Keratinocyte (primary cell): ENCODE measurements around the gene PRELP. TPM values are rescaled to one million over a fixed set of nuclear protein-coding genes. Genes with fewer than 3 reads are reported as not detected.
A peak's percentile ranks its signal among the peaks of the same experiment; 100 is the strongest.

Experiments used
- DNase-seq: peaks from one replicate; pipeline ENCODE4 v3.0.0-alpha.2; 2011; ENCODE audit warnings: low read depth, missing footprints, low spot score
- FAIRE-seq: peaks from 2 replicates; lab custom pipeline; 2011; peaks lifted over from hg19 to GRCh38; lab: Jason Lieb, UNC
- H2AFZ ChIP-seq: 2 replicates; pipeline ENCODE4 v1.6.0; 2012; ENCODE audit warnings: low read length, control low read depth, inconsistent platforms; ENCODE audit not compliant: control insufficient read depth
- H3K27ac ChIP-seq: 2 replicates; pipeline ENCODE4 v1.5.1; 2011; ENCODE audit warnings: low read length; ENCODE audit not compliant: control insufficient read depth, insufficient read depth
- H3K27me3 ChIP-seq: 3 replicates; pipeline ENCODE4 v1.6.0; 2011; ENCODE audit warnings: low read length; ENCODE audit not compliant: control insufficient read depth, insufficient read depth; ENCODE audit errors: extremely low read depth
- H3K36me3 ChIP-seq, 2 experiments: 2 replicates in 1 of 2; 3 replicates in 1 of 2; pipeline ENCODE4 v1.5.1; 2011; ENCODE audit warnings: low read length in 2 of 2, mild to moderate bottlenecking in 1 of 2; ENCODE audit not compliant: control insufficient read depth in 2 of 2, insufficient read depth in 2 of 2; ENCODE audit errors: extremely low read depth in 1 of 2
- H3K4me1 ChIP-seq: 3 replicates; pipeline ENCODE4 v1.5.1; 2011; ENCODE audit warnings: low read length; ENCODE audit not compliant: control insufficient read depth, insufficient read depth; ENCODE audit errors: extremely low read depth
- H3K4me2 ChIP-seq: 3 replicates; pipeline ENCODE4 v1.6.0; 2011; ENCODE audit warnings: low read depth, low read length; ENCODE audit not compliant: control insufficient read depth, insufficient read depth; ENCODE audit errors: extremely low read depth
- H3K4me3 ChIP-seq, 3 experiments: fragments of 200-600 bp in 1 of 3; sonication (generic) in 1 of 3; 2 replicates in 2 of 3; 3 replicates in 1 of 3; pipeline ENCODE4 v1.5.1; 2011 to 2016; ENCODE audit warnings: low read length in 3 of 3, mild to moderate bottlenecking in 3 of 3, control low read depth in 2 of 3, inconsistent platforms in 1 of 3, low read depth in 1 of 3, mixed read lengths in 1 of 3, mixed run types in 1 of 3, moderate library complexity in 1 of 3; ENCODE audit not compliant: control insufficient read depth in 2 of 3, insufficient read depth in 2 of 3; ENCODE audit errors: extremely low read depth in 1 of 3
- H3K79me2 ChIP-seq: 2 replicates; pipeline ENCODE4 v1.6.0; 2012; ENCODE audit warnings: low read length; ENCODE audit not compliant: control insufficient read depth, insufficient read depth
- H3K9ac ChIP-seq: 3 replicates; pipeline ENCODE4 v1.6.0; 2011; ENCODE audit warnings: low read length; ENCODE audit not compliant: control insufficient read depth, insufficient read depth; ENCODE audit errors: extremely low read depth
- H3K9me1 ChIP-seq: 3 replicates; pipeline ENCODE4 v1.6.0; 2011; ENCODE audit warnings: low read length; ENCODE audit not compliant: control insufficient read depth, insufficient read depth; ENCODE audit errors: extremely low read depth
- H3K9me3 ChIP-seq: 2 replicates; pipeline ENCODE4 v1.5.1; 2012; ENCODE audit warnings: low read depth, low read length; ENCODE audit not compliant: control insufficient read depth
- H4K20me1 ChIP-seq: 3 replicates; pipeline ENCODE4 v1.6.0; 2011; ENCODE audit warnings: low read length; ENCODE audit not compliant: control insufficient read depth, insufficient read depth; ENCODE audit errors: extremely low read depth
- EZH2 ChIP-seq: IDR thresholded peaks from one replicate; pipeline ENCODE4 v1.6.1; 2012; ENCODE audit warnings: inconsistent platforms, mild to moderate bottlenecking, low read length, moderate library complexity
- dilution Hi-C: fragments of 300-500 bp; cut with MboI; formaldehyde crosslinking; loops from one replicate; pipeline ENCODE4 v1.7.0; 2020; ENCODE audit warnings: low sequenced_read_pairs; ENCODE audit not compliant: extremely low pct_ligation_motif_present
- polyA plus RNA-seq, 5 experiments: library from polyadenylated mRNA; depleted of rRNA in 3 of 5; stranded (reverse) in 3 of 5; stranded (forward) in 1 of 5; unstranded in 1 of 5; fragments of >200 nt; gene quantifications; 1 replicate in 1 of 5; 2 replicates in 3 of 5; 3 replicates in 1 of 5; pipeline versions ENCODE4 v1.2.1 to v1.2.3, GENCODE V29; 2011 to 2012; ENCODE audit warnings: missing spikeins in 2 of 5, low read depth in 1 of 5, low replicate concordance in 1 of 5
- TF ChIP-seq, protein P1 (sequence below), 3 experiments: IDR thresholded peaks in 1 of 3; conservative IDR thresholded peaks in 1 of 3; optimal IDR thresholded peaks in 1 of 3; 2 replicates in 2 of 3; 3 replicates in 1 of 3; pipeline versions ENCODE3 to v1.5.1; 2011; ENCODE audit warnings: low read length in 3 of 3, mild to moderate bottlenecking in 3 of 3, moderate library complexity in 2 of 3, control low read depth in 1 of 3, inconsistent platforms in 1 of 3; ENCODE audit not compliant: insufficient read depth in 2 of 3; ENCODE audit errors: extremely low read depth in 1 of 3

Gene PRELP
- polyA plus RNA-seq, 1 donor (not counting 4 experiments of a cell fraction or from before 2014, with no cell fraction given) = 0.01 TPM

DNA sequence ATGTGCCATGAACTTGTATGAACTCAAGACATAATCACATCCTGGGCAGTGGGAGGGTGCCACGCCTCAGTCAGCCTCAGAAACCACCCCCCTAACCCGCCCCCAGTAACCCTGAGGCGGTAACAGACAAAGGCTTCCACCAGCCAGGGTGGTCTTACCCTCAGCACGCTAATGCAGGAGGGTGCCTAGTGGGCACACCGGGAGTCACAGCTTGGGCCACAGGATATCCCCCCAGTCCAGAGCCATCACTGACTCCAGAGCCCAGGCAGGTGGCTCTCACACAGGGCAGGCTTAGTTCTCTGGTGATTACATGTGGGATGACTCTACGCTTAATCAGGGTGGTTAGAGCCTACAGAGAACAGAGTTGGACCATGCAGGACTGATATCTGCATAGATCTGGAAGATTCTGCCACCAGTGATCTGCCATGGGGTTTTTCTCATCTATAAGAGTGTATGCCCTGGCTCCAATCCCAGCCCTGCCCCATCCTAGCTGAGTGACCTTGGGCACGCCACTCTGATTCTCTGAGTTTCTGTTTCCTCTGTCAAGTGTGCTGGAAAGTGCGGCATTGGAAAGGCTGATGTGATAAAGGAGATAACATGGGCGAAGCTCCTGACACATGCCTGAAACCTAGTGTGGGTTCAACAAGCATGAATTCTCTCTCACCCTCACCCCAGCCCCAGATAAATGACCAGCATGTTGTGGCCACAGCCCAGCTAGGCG, 45.6 kb downstream of the PRELP start:
- FAIRE-seq (peak; percentile 69), DNase-seq (no peak)
- Histone ChIP-seq H2AFZ (no peak overlapping the region), H3K27ac (no peak overlapping the region), H3K4me3 (no peak overlapping the region), H4K20me1 (no peaks in the 10 kb centered on the region), H3K9me1 (no peaks in the 10 kb centered on the region), H3K9ac (no peak overlapping the region), H3K4me2 (no peak overlapping the region), H3K36me3 (no peaks in the 10 kb centered on the region), H3K79me2 (no peaks in the 10 kb centered on the region), H3K27me3 (no peaks in the 10 kb centered on the region), H3K4me1 (peaks cover 39% of the 10 kb centered on the region), H3K9me3 (no peaks in the 10 kb centered on the region)
- TF ChIP-seq, protein P1, sequence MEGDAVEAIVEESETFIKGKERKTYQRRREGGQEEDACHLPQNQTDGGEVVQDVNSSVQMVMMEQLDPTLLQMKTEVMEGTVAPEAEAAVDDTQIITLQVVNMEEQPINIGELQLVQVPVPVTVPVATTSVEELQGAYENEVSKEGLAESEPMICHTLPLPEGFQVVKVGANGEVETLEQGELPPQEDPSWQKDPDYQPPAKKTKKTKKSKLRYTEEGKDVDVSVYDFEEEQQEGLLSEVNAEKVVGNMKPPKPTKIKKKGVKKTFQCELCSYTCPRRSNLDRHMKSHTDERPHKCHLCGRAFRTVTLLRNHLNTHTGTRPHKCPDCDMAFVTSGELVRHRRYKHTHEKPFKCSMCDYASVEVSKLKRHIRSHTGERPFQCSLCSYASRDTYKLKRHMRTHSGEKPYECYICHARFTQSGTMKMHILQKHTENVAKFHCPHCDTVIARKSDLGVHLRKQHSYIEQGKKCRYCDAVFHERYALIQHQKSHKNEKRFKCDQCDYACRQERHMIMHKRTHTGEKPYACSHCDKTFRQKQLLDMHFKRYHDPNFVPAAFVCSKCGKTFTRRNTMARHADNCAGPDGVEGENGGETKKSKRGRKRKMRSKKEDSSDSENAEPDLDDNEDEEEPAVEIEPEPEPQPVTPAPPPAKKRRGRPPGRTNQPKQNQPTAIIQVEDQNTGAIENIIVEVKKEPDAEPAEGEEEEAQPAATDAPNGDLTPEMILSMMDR (optimal IDR thresholded peaks at IDR 0.05 in 1 of 3, IDR thresholded peaks at IDR 0.05 in 1 of 3, conservative IDR thresholded peaks at IDR 0.05 in 1 of 3; ENCODE audit: extremely low read depth in 1 of 3, insufficient read depth in 2 of 3, low read length in 3 of 3) = no peak
- no peak for TF ChIP-seq EZH2
- dilution Hi-C loops = no loop called here

DNA sequence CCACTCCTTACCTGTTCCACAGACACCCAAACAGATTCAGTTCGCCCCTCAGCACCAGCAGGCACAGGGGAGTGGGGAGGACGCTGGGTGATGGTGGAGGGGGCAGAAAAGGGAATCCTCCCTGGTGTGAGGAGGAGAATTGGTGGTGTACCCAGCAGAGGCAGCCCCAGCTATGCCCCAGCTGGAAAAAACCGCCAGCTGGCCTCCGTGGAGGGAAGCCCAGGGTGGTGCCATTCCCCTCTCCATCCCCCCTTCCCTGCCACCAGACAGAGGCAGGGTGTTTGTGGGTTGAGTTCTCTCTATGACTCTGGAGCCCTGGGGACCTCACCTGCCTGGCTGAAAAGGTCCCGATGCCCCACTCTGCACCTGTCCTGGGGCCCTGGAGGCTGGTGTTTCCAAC, 46.2 kb downstream of the PRELP start:
- H3K9me3 ChIP-seq = no peaks in the 10 kb centered on the region
- dilution Hi-C loops = no loop called here
- H3K4me3 ChIP-seq = no peak overlapping the region
- no peaks in the 10 kb centered on the region for H4K20me1 ChIP-seq
- no peak overlapping the region for H2AFZ ChIP-seq
- no peaks in the 10 kb centered on the region for H3K9me1 ChIP-seq
- no peak overlapping the region for H3K9ac ChIP-seq
- no peak for DNase-seq
- H3K4me2 ChIP-seq = no peak overlapping the region
- peaks cover 45% of the 10 kb centered on the region for H3K4me1 ChIP-seq
- no peaks in the 10 kb centered on the region for H3K36me3 ChIP-seq
- no peaks in the 10 kb centered on the region for H3K79me2 ChIP-seq
- H3K27me3 ChIP-seq = no peaks in the 10 kb centered on the region
- H3K27ac ChIP-seq = no peak overlapping the region
- no peak for TF ChIP-seq EZH2
- TF ChIP-seq, protein P1 (optimal IDR thresholded peaks at IDR 0.05 in 1 of 3, IDR thresholded peaks at IDR 0.05 in 1 of 3, conservative IDR thresholded peaks at IDR 0.05 in 1 of 3; ENCODE audit: extremely low read depth in 1 of 3, insufficient read depth in 2 of 3, low read length in 3 of 3) = no peak
- no peak for FAIRE-seq
